GM12878 (cell line): ENCODE data around the gene ACACB. TPM values are rescaled to one million over a fixed set of nuclear protein-coding genes. Genes with fewer than 3 reads are reported as not detected.

Source experiments
- ATAC-seq: fragments of 200-7000 bp; cut with Tn5 transposase; 3 replicates; pipeline ENCODE4 v1.9.1; 2020; ENCODE audit warnings: mild to moderate bottlenecking, moderate library complexity
- BruUV-seq: library from RNA; stranded (reverse); fragments of 400-500 nt; replicated peaks from 2 replicates; lab custom pipeline; 2021; lab: Mats Ljungman, UMichigan
- CTCF ChIA-PET: fragments of 300-600 bp; sonication (Branson Sonifier 250); formaldehyde crosslinking; extraction: SDS; loops from one replicate; lab custom pipeline; 2021; ENCODE audit warnings: inconsistent platforms; lab: Yijun Ruan, JAX
- POLR2A ChIA-PET: fragments of 350-600 bp; formaldehyde crosslinking; extraction: SDS; loops from one replicate; lab custom pipeline; 2021; ENCODE audit warnings: inconsistent platforms; lab: Charles Lee
- RAD21 ChIA-PET: fragments of 300-600 bp; sonication (Branson Sonifier 250); formaldehyde crosslinking; loops from one replicate; lab custom pipeline; 2023; ENCODE audit warnings: antibody characterized with exemption; ENCODE audit not compliant: unreplicated experiment; lab: Charles Lee
- SMC1A ChIA-PET: fragments of 300-600 bp; sonication (Branson Sonifier 250); formaldehyde crosslinking; loops from one replicate; lab custom pipeline; 2023; ENCODE audit not compliant: unreplicated experiment, uncharacterized antibody; lab: Charles Lee
- DNase-seq: peaks from one replicate; pipeline ENCODE4 v3.0.0-alpha.2; 2011; ENCODE audit warnings: low read depth, low spot score
- FAIRE-seq: peaks from 3 replicates; lab custom pipeline; 2011; peaks lifted over from hg19 to GRCh38; lab: Jason Lieb, UNC
- H2AFZ ChIP-seq: 2 replicates; pipeline ENCODE4 v1.6.0; 2011; ENCODE audit warnings: low read depth, low read length, control low read depth; ENCODE audit not compliant: control insufficient read depth
- H3K27ac ChIP-seq: 2 replicates; pipeline ENCODE4 v1.5.1; 2011; ENCODE audit warnings: control low read depth; ENCODE audit not compliant: control insufficient read depth, insufficient read depth
- H3K27me3 ChIP-seq, 2 experiments: replicated peaks in 1 of 2; 2 replicates each; pipeline versions ENCODE4 v1.6.0 to v1.6.1; 2011; ENCODE audit warnings: low read length in 1 of 2; ENCODE audit not compliant: control insufficient read depth in 2 of 2, insufficient read depth in 2 of 2
- H3K36me3 ChIP-seq, 2 experiments: 2 replicates each; pipeline ENCODE4 v1.5.1; 2011; ENCODE audit warnings: low read length in 1 of 2; ENCODE audit not compliant: control insufficient read depth in 2 of 2, insufficient read depth in 2 of 2
- H3K4me1 ChIP-seq: 2 replicates; pipeline ENCODE4 v1.6.1; 2011; ENCODE audit warnings: mild to moderate bottlenecking, low read length, moderate library complexity, mixed read lengths; ENCODE audit not compliant: control insufficient read depth, insufficient read depth
- H3K4me2 ChIP-seq: 2 replicates; pipeline ENCODE4 v1.6.0; 2011; ENCODE audit warnings: control low read depth; ENCODE audit not compliant: control insufficient read depth, insufficient read depth
- H3K4me3 ChIP-seq: fragments of 200-600 bp; sonication (generic); 2 replicates; pipeline ENCODE4 v1.5.1; 2016
- H3K79me2 ChIP-seq: 2 replicates; pipeline ENCODE4 v1.6.0; 2011; ENCODE audit warnings: low read length; ENCODE audit not compliant: control insufficient read depth, insufficient read depth
- H3K9ac ChIP-seq: 2 replicates; pipeline ENCODE4 v1.8.0; 2011; ENCODE audit warnings: low read length, control low read depth, mixed read lengths; ENCODE audit not compliant: control insufficient read depth, insufficient read depth
- H3K9me3 ChIP-seq: replicated peaks from 3 replicates; pipeline ENCODE4 v1.5.1; 2011; ENCODE audit warnings: mild to moderate bottlenecking, low read length; ENCODE audit not compliant: control insufficient read depth, insufficient read depth
- H4K20me1 ChIP-seq: 2 replicates; pipeline ENCODE4 v1.6.0; 2011; ENCODE audit not compliant: control insufficient read depth, insufficient read depth
- EZH2 ChIP-seq: IDR thresholded peaks from 2 replicates; pipeline ENCODE4 v1.6.1; 2012; ENCODE audit warnings: low read depth, mild to moderate bottlenecking, control low read depth, inconsistent platforms, low read length, borderline replicate concordance; ENCODE audit not compliant: control insufficient read depth
- KDM1A ChIP-seq: fragments of 200-600 bp; sonication (generic); IDR thresholded peaks from 2 replicates; pipeline ENCODE4 v1.6.1; 2016; ENCODE audit warnings: borderline replicate concordance
- PKNOX1 ChIP-seq: fragments of 450-650 bp; IDR thresholded peaks from 2 replicates; pipeline ENCODE4 v1.6.1; 2016; ENCODE audit warnings: mild to moderate bottlenecking
- REST ChIP-seq: IDR thresholded peaks from 2 replicates; pipeline ENCODE4 v1.6.1; 2012; ENCODE audit warnings: mild to moderate bottlenecking, low read depth, low read length
- ZNF207 ChIP-seq: fragments of 450-650 bp; IDR thresholded peaks from 2 replicates; pipeline ENCODE4 v1.6.1; 2014; ENCODE audit warnings: antibody characterized with exemption, mild to moderate bottlenecking, borderline replicate concordance
- WGBS: methylation state at CpG from one replicate; pipeline ENCODE4 v1.1.6; 2016; ENCODE audit warnings: low lambda C conversion rate; ENCODE audit not compliant: insufficient replicate concordance, insufficient coverage; ENCODE audit errors: missing lambda C conversion rate; 5-methylcytosine and 5-hydroxymethylcytosine counted together
- in situ Hi-C: fragments of 300-500 bp; cut with MboI; formaldehyde crosslinking; loops from 9 replicates; pipeline ENCODE4 v1.14.3; 2018; ENCODE audit warnings: mixed read lengths
- intact Hi-C: fragments of 100-400 bp; cut with micrococcal nuclease; formaldehyde crosslinking; loops from one replicate; pipeline ENCODE4 v1.14.2; 2022; ENCODE audit not compliant: unreplicated experiment
- polyA plus RNA-seq, 11 experiments: library from polyadenylated mRNA; depleted of rRNA in 4 of 11; unstranded in 6 of 11; stranded (reverse) in 5 of 11; fragments of >200 nt; fragmentation: Nextera tagmentation in 4 of 11; fragmentation: Illumina TruSeq in 1 of 11; extraction: Ambion mirVana in 4 of 11; extraction: Trizol in 1 of 11; gene quantifications; 1 replicate in 1 of 11; 2 replicates in 10 of 11; pipeline versions ENCODE4 v1.2.1 to v1.2.3, GENCODE V29; 2011 to 2016; ENCODE audit warnings: inconsistent platforms in 2 of 11, missing spikeins in 2 of 11, low read depth in 1 of 11
- total RNA-seq, 4 experiments: library from RNA; depleted of rRNA in 3 of 4; stranded (reverse); fragments of >200 nt in 3 of 4; fragmentation: Illumina TruSeq in 1 of 4; extraction: Trizol in 1 of 4; gene quantifications; 2 replicates each; pipeline versions ENCODE4 v1.2.1 to v1.2.3, GENCODE V29; 2013 to 2021
- TF ChIP-seq, protein P1 (sequence below): IDR thresholded peaks from 2 replicates; pipeline ENCODE4 v1.6.1; 2011; ENCODE audit warnings: borderline replicate concordance, low read depth, mild to moderate bottlenecking, moderate library complexity, low read length; ENCODE audit not compliant: insufficient read depth, poor library complexity, severe bottlenecking
- TF ChIP-seq, protein P2 (sequence below): IDR thresholded peaks from 2 replicates; pipeline ENCODE4 v1.6.1; 2011; ENCODE audit warnings: low read depth, mild to moderate bottlenecking, low read length, moderate library complexity, borderline replicate concordance; ENCODE audit errors: extremely low read depth

ACACB gene
- total and polyA plus RNA-seq, 10 of the 15 experiments (the other 5 are each of a cell fraction or from before 2014, with no cell fraction given) = 0.05 to 1.9 (median 0.38) TPM; not detected in 2

DNA sequence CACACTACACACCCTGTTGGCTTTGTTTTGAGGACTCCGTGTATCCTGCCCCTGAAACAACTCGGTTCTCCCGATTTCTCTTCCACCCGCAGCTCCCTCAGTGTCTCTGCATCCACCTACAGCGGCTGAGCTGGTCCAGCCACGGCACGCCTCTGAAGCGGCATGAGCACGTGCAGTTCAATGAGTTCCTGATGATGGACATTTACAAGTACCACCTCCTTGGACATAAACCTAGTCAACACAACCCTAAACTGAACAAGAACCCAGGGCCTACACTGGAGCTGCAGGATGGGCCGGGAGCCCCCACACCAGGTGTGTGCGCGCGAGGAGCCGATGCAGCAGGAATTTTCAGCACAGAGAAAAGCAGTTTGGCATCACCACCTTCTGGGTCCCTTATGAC, 33.6 kb upstream of the ACACB start:
- DNase-seq (no peak), ATAC-seq (no peak), FAIRE-seq (no peak)
- no peak overlapping the region for H2AFZ ChIP-seq
- H3K79me2 ChIP-seq = no peaks in the 10 kb centered on the region
- ChIA-PET RAD21 (no interaction called here), SMC1A (no interaction called here), CTCF (no interaction called here), POLR2A (no interaction called here)
- WGBS = 96% methylated on average over 14 of the region's 14 CpGs
- H3K27ac ChIP-seq = no peak overlapping the region
- no peaks in the 10 kb centered on the region; the same call in 2 of the 3 replicates for H3K9me3 ChIP-seq
- TF ChIP-seq PKNOX1 (no peak), REST (no peak), EZH2 (no peak), ZNF207 (no peak), KDM1A (no peak)
- TF ChIP-seq, protein P1, sequence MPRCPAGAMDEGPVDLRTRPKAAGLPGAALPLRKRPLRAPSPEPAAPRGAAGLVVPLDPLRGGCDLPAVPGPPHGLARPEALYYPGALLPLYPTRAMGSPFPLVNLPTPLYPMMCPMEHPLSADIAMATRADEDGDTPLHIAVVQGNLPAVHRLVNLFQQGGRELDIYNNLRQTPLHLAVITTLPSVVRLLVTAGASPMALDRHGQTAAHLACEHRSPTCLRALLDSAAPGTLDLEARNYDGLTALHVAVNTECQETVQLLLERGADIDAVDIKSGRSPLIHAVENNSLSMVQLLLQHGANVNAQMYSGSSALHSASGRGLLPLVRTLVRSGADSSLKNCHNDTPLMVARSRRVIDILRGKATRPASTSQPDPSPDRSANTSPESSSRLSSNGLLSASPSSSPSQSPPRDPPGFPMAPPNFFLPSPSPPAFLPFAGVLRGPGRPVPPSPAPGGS = no peak
- TF ChIP-seq, protein P2, sequence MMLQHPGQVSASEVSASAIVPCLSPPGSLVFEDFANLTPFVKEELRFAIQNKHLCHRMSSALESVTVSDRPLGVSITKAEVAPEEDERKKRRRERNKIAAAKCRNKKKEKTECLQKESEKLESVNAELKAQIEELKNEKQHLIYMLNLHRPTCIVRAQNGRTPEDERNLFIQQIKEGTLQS = no peak
- H3K4me2 ChIP-seq = no peak overlapping the region
- no peak overlapping the region for H3K9ac ChIP-seq
- peaks cover 2 to 11% of the 10 kb centered on the region in 2 experiments for H3K36me3 ChIP-seq
- in situ Hi-C loops = no loop called here
- no peaks in the 10 kb centered on the region for H3K4me1 ChIP-seq
- no peaks in the 10 kb centered on the region for H4K20me1 ChIP-seq
- no peak overlapping the region for H3K4me3 ChIP-seq
- intact Hi-C loops = no loop called here
- BruUV-seq = no TSS peak
- H3K27me3 ChIP-seq = no peaks in the 10 kb centered on the region
